HL-60 (cell line): Measurements from ENCODE around the gene PPP2R5C.

Experiments used
- DNase-seq, 2 experiments: peaks; one replicate each; pipeline ENCODE4 v3.0.0-alpha.2; 2010 to 2020; ENCODE audit warnings: low read depth in 1 of 2, low spot score in 1 of 2
- H3K27ac ChIP-seq: fragments of 250-450 bp; sonication (Bioruptor Pico); replicated peaks from 2 replicates; pipeline ENCODE4 v1.5.1; 2020; ENCODE audit warnings: mild to moderate bottlenecking, moderate library complexity
- H3K27me3 ChIP-seq: fragments of 250-450 bp; sonication (Bioruptor Pico); 2 replicates; pipeline ENCODE4 v1.5.1; 2021; ENCODE audit warnings: mild to moderate bottlenecking, moderate library complexity; ENCODE audit not compliant: insufficient read depth, poor library complexity, severe bottlenecking
- H3K4me3 ChIP-seq: replicated peaks from 2 replicates; pipeline ENCODE4 v1.5.1; 2011; ENCODE audit warnings: mild to moderate bottlenecking, control low read depth, low read length; ENCODE audit not compliant: insufficient read depth
- CTCF ChIP-seq: IDR thresholded peaks from one replicate; pipeline ENCODE4 v1.5.1; 2011; ENCODE audit warnings: low read length, control low read depth, inconsistent platforms; ENCODE audit not compliant: insufficient read depth
- GABPA ChIP-seq: IDR thresholded peaks from 2 replicates; pipeline ENCODE4 v1.6.1; 2012; ENCODE audit warnings: low read depth
- POLR2AphosphoS5 ChIP-seq: IDR thresholded peaks from 2 replicates; pipeline ENCODE4 v1.6.1; 2012; ENCODE audit warnings: low read depth
- REST ChIP-seq: IDR thresholded peaks from 2 replicates; pipeline ENCODE4 v1.6.1; 2012; ENCODE audit warnings: low read depth; ENCODE audit not compliant: insufficient replicate concordance
- SPI1 ChIP-seq: IDR thresholded peaks from 2 replicates; pipeline ENCODE4 v1.6.1; 2012; ENCODE audit warnings: low read depth, mild to moderate bottlenecking, borderline replicate concordance

Gene PPP2R5C

GRCh38 chr14:101859538-101859902, 98.0 kb downstream of the PPP2R5C start:
- Histone ChIP-seq H3K4me3 (no peak overlapping the region), H3K27ac (no peak overlapping the region)

GRCh38 chr14:101859958-101860357, 98.4 kb downstream of the PPP2R5C start:
- Histone ChIP-seq H3K27me3 (no peaks in the 10 kb centered on the region), H3K4me3 (no peak overlapping the region), H3K27ac (no peak overlapping the region)
- TF ChIP-seq POLR2AphosphoS5 = no peak
- no peak for TF ChIP-seq CTCF
- no peak for TF ChIP-seq SPI1
- TF ChIP-seq REST = no peak
- TF ChIP-seq GABPA = no peak
- DNase-seq = no peak

More at GRCh38 chr14:101859538-101859902, 98.0 kb downstream of the PPP2R5C start:
- no peaks in the 10 kb centered on the region for H3K27me3 ChIP-seq
- DNase-seq = no peak
- no peak for TF ChIP-seq REST

- TF ChIP-seq CTCF (no peak), REST (no peak), GABPA (no peak), SPI1 (no peak), POLR2AphosphoS5 (no peak)
- H3K4me3 ChIP-seq = no peak overlapping the region
- no peak overlapping the region for H3K27ac ChIP-seq
- DNase-seq = no peak
- no peaks in the 10 kb centered on the region for H3K27me3 ChIP-seq
These were observed 100.0 kb downstream of the PPP2R5C start for GRCh38 chr14:101861464-101861863.

DNA sequence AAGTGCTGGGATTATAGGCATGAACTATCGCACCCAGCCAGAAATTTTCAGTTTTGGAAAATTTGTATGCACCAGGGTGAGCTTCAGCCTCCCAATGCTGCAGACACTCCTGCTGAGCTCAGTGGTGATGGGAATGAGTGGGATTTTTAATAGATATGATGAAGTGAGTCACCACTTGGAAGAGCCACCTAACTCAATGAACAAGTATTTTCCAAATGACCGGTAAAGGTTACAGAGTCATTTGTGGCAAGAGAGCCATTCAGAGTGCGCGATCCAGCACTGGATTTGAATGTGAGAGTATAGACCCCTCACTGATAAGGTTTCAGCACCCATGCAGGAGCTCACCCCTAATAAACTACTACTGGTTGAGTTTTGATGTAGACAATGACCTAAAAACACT, 100.7 kb downstream of the PPP2R5C start:
- Histone ChIP-seq H3K27ac (no peak overlapping the region), H3K27me3 (no peaks in the 10 kb centered on the region), H3K4me3 (no peak overlapping the region)
- no peak for DNase-seq
- TF ChIP-seq SPI1 = no peak
- no peak for TF ChIP-seq CTCF
- TF ChIP-seq GABPA = no peak
- TF ChIP-seq POLR2AphosphoS5 = no peak
- no peak for TF ChIP-seq REST
